Upper lobe of left lung (tissue), 4 donors: ENCODE data around the gene TAGLN3.

ENCODE experiments used
- CTCF ChIP-seq, 6 experiments: fragments of 450-650 bp in 4 of 6; fragments of 200-600 bp in 2 of 6; sonication (generic) in 2 of 6; IDR thresholded peaks; one replicate each; pipeline ENCODE4 v1.5.1; 2016 to 2019; ENCODE audit warnings: antibody characterized with exemption in 6 of 6
- EP300 ChIP-seq, 4 donors: sonication (generic); formaldehyde crosslinking; IDR thresholded peaks; one replicate each; pipeline ENCODE4 v1.5.1; 2017; ENCODE audit warnings: antibody characterized with exemption in 4 of 4, control low read depth in 2 of 4
- POLR2A ChIP-seq, 4 donors: fragments of 450-650 bp; IDR thresholded peaks; one replicate each; pipeline ENCODE4 v1.5.1; 2016 to 2017; ENCODE audit warnings: antibody characterized with exemption in 4 of 4, mild to moderate bottlenecking in 2 of 4
- POLR2AphosphoS5 ChIP-seq, 2 donors: sonication (generic); formaldehyde crosslinking; IDR thresholded peaks; one replicate each; pipeline ENCODE4 v1.5.1; 2017; ENCODE audit warnings: antibody characterized with exemption in 2 of 2

DNA sequence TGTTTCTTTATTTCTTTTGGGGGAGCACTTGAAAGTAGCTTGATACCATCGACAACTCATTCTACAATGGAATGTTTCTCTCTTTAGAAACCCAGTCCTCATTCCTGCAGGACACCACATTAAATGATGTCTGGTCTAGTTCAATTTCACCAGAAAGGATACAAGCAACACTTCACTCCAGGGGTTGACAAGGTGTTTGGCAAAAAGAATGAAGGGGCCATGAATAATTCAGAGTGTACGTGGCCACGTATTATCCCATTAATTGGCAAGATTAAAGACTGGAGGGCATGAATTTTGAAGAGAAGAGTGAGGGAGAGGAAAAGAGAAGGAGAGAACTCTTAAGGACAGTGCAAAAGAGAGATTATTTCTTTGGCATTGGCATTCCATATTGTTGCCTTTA lies 36.5 kb downstream of the TAGLN3 start:
- TF ChIP-seq CTCF (IDR thresholded peaks at IDR 0.05): no peak
- TF ChIP-seq POLR2A (IDR thresholded peaks at IDR 0.05): no peak
- TF ChIP-seq EP300 (IDR thresholded peaks at IDR 0.05): no peak
- TF ChIP-seq POLR2AphosphoS5 (IDR thresholded peaks at IDR 0.05): no peak
